Measurements from ENCODE around the gene KIAA0232. TPM values are rescaled to one million over a fixed set of nuclear protein-coding genes. Genes with fewer than 3 reads are reported as not detected.

Gene KIAA0232, protein sequence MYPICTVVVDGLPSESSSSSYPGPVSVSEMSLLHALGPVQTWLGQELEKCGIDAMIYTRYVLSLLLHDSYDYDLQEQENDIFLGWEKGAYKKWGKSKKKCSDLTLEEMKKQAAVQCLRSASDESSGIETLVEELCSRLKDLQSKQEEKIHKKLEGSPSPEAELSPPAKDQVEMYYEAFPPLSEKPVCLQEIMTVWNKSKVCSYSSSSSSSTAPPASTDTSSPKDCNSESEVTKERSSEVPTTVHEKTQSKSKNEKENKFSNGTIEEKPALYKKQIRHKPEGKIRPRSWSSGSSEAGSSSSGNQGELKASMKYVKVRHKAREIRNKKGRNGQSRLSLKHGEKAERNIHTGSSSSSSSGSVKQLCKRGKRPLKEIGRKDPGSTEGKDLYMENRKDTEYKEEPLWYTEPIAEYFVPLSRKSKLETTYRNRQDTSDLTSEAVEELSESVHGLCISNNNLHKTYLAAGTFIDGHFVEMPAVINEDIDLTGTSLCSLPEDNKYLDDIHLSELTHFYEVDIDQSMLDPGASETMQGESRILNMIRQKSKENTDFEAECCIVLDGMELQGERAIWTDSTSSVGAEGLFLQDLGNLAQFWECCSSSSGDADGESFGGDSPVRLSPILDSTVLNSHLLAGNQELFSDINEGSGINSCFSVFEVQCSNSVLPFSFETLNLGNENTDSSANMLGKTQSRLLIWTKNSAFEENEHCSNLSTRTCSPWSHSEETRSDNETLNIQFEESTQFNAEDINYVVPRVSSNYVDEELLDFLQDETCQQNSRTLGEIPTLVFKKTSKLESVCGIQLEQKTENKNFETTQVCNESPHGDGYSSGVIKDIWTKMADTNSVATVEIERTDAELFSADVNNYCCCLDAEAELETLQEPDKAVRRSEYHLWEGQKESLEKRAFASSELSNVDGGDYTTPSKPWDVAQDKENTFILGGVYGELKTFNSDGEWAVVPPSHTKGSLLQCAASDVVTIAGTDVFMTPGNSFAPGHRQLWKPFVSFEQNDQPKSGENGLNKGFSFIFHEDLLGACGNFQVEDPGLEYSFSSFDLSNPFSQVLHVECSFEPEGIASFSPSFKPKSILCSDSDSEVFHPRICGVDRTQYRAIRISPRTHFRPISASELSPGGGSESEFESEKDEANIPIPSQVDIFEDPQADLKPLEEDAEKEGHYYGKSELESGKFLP (N-terminal part only)
- total RNA-seq, result 10 to 100 TPM in 1 of 2 donors, 1 to 10 TPM in 1; 9.4 to 10.5 TPM

GRCh38 chr4:6782147-6782845 is at the start of gene KIAA0232:
Gene KIAA0232, plus strand, starts transcription at chr4:6782727. Its CDS starts 41,727 bp downstream, at chr4:6824454.
- peaks cover 19% of the 10 kb centered on the region for H3K4me1 Mint-ChIP-seq
- peak within 1 kb of the TSS; percentile 84 for H3K4me3 Mint-ChIP-seq

GRCh38 chr4:6733358-6734164 is 49.0 kb upstream of the KIAA0232 start:
- Mint-ChIP-seq H3K4me1 (no peaks in the 10 kb centered on the region), H3K4me3 (no peak overlapping the region), H3K9me3 (no peaks in the 10 kb centered on the region), H3K27ac (peak overlapping the region; percentile 22), H3K36me3 (ENCODE audit: low read depth) (no peaks in the 10 kb centered on the region), H3K27me3 (peaks cover 8% of the 10 kb centered on the region)
- no peak for ATAC-seq (replicated peaks)

More at GRCh38 chr4:6782147-6782845, at the start of gene KIAA0232:
- H3K36me3 Mint-ChIP-seq (ENCODE audit: low read depth), result peaks cover 2% of the 10 kb centered on the region
- peak within 1 kb of the TSS; percentile 81 for H3K27ac Mint-ChIP-seq
- no peaks in the 10 kb centered on the region for H3K9me3 Mint-ChIP-seq
- H3K27me3 Mint-ChIP-seq, result no peaks in the 10 kb centered on the region
- ATAC-seq (replicated peaks), result peak; percentile 81

- peaks cover 8% of the 10 kb centered on the region for H3K27me3 Mint-ChIP-seq
- H3K4me1 Mint-ChIP-seq, result no peaks in the 10 kb centered on the region
- H3K4me3 Mint-ChIP-seq, result no peak overlapping the region
- H3K36me3 Mint-ChIP-seq (ENCODE audit: low read depth), result no peaks in the 10 kb centered on the region
- H3K27ac Mint-ChIP-seq, result no peak overlapping the region
- H3K9me3 Mint-ChIP-seq, result no peaks in the 10 kb centered on the region
- ATAC-seq (replicated peaks), result no peak
Observed at GRCh38 chr4:6734165-6734786, 48.3 kb upstream of the KIAA0232 start.

DNA sequence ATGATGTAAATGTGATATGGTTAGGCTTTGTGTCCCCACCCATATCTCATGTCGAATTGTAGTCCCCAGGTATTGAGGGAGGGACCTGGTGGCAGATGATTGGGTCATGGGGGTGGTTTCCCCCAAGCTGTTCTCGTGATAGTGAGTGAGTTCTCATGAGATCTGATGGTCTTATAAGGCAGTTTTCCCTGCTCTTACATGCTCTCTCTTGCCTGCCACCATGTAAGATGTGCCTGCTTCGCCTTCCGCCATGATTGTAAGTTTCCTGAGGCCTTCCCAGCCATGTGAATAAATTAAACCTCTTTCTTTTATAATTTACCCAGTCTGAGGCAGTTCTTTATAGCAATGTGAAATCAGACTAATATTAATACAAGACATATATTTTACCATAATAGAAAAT is 42.6 kb upstream of the KIAA0232 start:
- no peak for ATAC-seq (replicated peaks)
- H3K4me1 Mint-ChIP-seq, result no peaks in the 10 kb centered on the region
- H3K27me3 Mint-ChIP-seq, result peaks cover 4% of the 10 kb centered on the region
- no peak overlapping the region for H3K27ac Mint-ChIP-seq
- H3K4me3 Mint-ChIP-seq, result no peak overlapping the region
- H3K36me3 Mint-ChIP-seq (ENCODE audit: low read depth), result no peaks in the 10 kb centered on the region
- H3K9me3 Mint-ChIP-seq, result no peaks in the 10 kb centered on the region

DNA sequence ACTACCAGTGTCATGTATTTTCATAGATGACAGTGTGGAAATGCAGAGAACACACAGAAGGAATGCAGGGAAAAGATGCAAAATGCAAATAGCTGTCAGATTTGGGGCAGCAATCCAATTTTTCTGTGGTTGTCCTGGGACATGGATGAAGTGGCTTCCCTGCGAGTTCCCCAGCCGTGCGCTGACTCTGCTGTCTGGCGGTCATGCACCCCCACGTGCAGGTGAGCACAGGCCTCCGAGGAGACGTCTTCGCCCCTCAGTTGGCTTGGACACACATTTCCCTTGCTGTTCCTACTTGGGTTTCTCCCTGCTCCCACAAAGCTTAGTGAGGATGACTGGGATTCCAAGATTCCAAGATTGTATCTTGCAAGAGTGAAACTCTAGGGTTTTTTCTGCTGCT is 42.2 kb upstream of the KIAA0232 start:
- H3K36me3 Mint-ChIP-seq (ENCODE audit: low read depth), result no peaks in the 10 kb centered on the region
- no peak overlapping the region for H3K4me3 Mint-ChIP-seq
- H3K27me3 Mint-ChIP-seq, result peaks cover 4% of the 10 kb centered on the region
- no peak overlapping the region for H3K27ac Mint-ChIP-seq
- no peaks in the 10 kb centered on the region for H3K4me1 Mint-ChIP-seq
- ATAC-seq (replicated peaks), result no peak
- H3K9me3 Mint-ChIP-seq, result no peaks in the 10 kb centered on the region

DNA sequence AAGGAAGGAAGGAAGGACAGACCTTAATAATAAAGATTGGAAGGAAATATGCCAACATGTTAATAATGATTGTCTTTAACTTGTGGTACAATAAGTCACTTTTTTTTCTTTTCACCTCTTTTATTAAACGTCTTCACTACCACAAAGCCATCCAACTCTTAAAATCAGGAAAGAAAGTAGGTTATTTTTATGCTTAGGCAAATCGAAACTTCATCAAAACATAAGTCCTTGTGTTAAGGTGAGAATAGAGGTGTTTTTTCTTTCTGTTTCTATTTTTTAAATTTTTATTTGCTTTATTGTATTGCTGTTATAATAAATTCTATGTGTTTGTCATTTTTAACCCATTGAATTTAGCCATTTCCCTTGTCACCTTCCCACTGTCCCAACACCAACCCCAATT is 40.0 kb upstream of the KIAA0232 start:
- Mint-ChIP-seq H3K9me3 (no peaks in the 10 kb centered on the region), H3K4me1 (no peaks in the 10 kb centered on the region), H3K4me3 (no peak overlapping the region), H3K36me3 (ENCODE audit: low read depth) (no peaks in the 10 kb centered on the region), H3K27me3 (no peaks in the 10 kb centered on the region), H3K27ac (no peak overlapping the region)
- ATAC-seq (replicated peaks), result peak; percentile 54

- no peak overlapping the region for H3K27ac Mint-ChIP-seq
- no peak overlapping the region for H3K4me3 Mint-ChIP-seq
- no peaks in the 10 kb centered on the region for H3K9me3 Mint-ChIP-seq
- no peaks in the 10 kb centered on the region for H3K27me3 Mint-ChIP-seq
- H3K36me3 Mint-ChIP-seq (ENCODE audit: low read depth), result no peaks in the 10 kb centered on the region
- no peaks in the 10 kb centered on the region for H3K4me1 Mint-ChIP-seq
- ATAC-seq (replicated peaks), result no peak
Observed at GRCh38 chr4:6742989-6743388, 39.5 kb upstream of the KIAA0232 start.

DNA sequence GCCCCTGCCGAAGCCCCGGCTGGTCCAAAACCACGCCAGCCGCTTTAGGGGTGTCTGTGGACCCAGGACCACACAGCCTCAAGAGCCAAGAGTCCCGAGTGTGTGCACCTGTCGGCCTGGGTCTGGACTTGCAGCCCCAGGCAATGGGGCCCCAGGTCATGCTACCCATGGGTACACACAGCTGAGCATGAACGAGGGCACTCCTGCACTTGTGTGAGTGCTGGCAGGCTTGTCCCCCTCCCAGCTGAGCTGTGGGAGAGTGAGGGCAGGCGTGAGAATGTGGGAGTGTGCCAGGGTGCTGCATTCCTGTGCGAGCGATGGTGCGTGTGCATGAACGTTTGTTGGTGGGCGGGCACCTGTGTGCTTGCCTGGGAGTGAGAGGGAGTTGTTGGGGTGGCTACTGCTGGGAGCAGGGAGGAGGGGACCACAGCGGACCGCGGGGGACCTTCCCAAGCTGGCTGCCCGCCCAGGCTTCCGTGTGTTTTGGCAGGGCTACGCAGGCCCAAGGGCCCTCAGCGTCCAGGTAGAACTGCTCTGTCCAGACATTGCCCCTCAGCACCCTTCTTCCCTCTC is 35.7 kb upstream of the KIAA0232 start:
- Mint-ChIP-seq H3K36me3 (ENCODE audit: low read depth) (no peaks in the 10 kb centered on the region), H3K27me3 (no peaks in the 10 kb centered on the region), H3K9me3 (no peaks in the 10 kb centered on the region), H3K27ac (no peak overlapping the region), H3K4me3 (no peak overlapping the region), H3K4me1 (peaks cover 5% of the 10 kb centered on the region)
- ATAC-seq (replicated peaks), result no peak

DNA sequence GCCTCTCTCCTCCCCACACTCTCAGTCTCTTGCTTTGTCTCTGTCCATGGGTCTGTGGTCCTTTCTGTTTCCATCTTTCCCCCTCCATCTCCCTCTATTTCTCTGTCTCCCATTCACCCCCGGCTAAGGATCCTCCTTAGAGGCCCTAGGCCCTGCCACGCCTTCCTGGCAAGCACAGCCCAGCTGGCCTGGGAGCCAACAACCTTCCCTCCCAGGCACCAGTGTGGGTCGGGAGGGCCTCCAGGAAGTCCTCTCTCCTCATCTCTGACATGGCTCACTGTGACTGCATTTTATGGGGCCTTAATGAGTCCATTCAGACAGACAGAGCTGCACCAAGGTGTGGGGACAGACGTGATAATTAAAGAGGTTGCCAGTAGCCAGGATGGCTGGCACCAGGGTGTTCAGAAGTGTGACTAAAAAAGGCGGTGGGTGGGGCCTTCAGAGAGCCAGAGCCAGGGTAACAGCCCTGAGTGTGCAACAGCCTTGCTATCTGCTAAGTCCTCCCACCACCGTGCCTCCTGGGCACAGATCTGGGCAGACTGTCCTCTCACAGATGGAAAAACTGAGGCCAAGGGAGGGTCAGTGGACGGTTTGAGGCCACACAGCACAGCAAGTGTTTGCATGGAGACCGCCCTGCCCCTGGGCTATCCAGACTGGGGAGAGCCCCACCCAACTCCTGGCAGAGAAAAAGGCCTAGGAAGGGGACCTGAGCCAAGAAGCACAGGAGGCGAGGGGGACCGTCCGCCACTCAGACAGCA is 35.1 kb upstream of the KIAA0232 start:
- no peak overlapping the region for H3K4me3 Mint-ChIP-seq
- no peaks in the 10 kb centered on the region for H3K36me3 Mint-ChIP-seq (ENCODE audit: low read depth)

DNA sequence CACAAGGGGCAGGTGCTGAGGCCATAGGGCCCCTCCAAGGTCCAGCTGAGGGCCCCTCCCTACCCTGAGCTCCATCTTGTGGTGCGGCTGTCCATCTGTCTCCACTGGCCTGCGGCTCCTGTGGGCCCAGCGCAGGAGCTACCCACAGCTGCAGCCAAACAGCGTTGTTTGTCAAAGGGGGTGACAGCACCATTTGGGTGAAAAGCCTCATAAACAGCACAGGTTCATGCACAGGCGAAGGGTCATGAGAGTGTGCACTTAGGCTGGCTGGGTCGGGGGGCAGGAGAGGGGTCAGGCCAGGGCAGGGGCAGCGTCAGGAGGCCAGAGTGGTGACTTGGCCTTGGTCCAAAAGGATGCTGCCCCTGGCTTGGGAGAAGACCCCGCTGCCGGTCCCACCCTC is 34.2 kb upstream of the KIAA0232 start:
- no peak overlapping the region for H3K27ac Mint-ChIP-seq
- H3K4me1 Mint-ChIP-seq, result peaks cover 6% of the 10 kb centered on the region
- no peaks in the 10 kb centered on the region for H3K27me3 Mint-ChIP-seq
- no peaks in the 10 kb centered on the region for H3K36me3 Mint-ChIP-seq (ENCODE audit: low read depth)
- no peaks in the 10 kb centered on the region for H3K9me3 Mint-ChIP-seq
- ATAC-seq (replicated peaks), result no peak
- H3K4me3 Mint-ChIP-seq, result no peak overlapping the region

More for the DNA sequence above, 35.1 kb upstream of the KIAA0232 start:
- ATAC-seq (replicated peaks), result no peak
- H3K4me1 Mint-ChIP-seq, result peaks cover 6% of the 10 kb centered on the region
- H3K27me3 Mint-ChIP-seq, result no peaks in the 10 kb centered on the region
- no peak overlapping the region for H3K27ac Mint-ChIP-seq
- no peaks in the 10 kb centered on the region for H3K9me3 Mint-ChIP-seq

- Mint-ChIP-seq H3K4me1 (peaks cover 6% of the 10 kb centered on the region), H3K9me3 (no peaks in the 10 kb centered on the region), H3K27me3 (no peaks in the 10 kb centered on the region), H3K36me3 (ENCODE audit: low read depth) (no peaks in the 10 kb centered on the region), H3K4me3 (no peak overlapping the region), H3K27ac (no peak overlapping the region)
- ATAC-seq (replicated peaks), result no peak
Observed at GRCh38 chr4:6749340-6750171, 33.0 kb upstream of the KIAA0232 start.
